HG02840 (cell line): Measurements from ENCODE around the gene PRIM1.
"Not testable (repeated sequence)": the region's sequence is repeated elsewhere in the genome, so short reads cannot be mapped to it uniquely, and the experiment has no call there.

Source experiments
- ATAC-seq: cut with Tn5 transposase; IDR thresholded peaks from one replicate; pipeline ENCODE4 v1.9.1; 2021; ENCODE audit warnings: mild to moderate bottlenecking, moderate library complexity, moderate number of reproducible peaks; ENCODE audit not compliant: unreplicated experiment, low FRiP score

The PRIM1 gene

DNA sequence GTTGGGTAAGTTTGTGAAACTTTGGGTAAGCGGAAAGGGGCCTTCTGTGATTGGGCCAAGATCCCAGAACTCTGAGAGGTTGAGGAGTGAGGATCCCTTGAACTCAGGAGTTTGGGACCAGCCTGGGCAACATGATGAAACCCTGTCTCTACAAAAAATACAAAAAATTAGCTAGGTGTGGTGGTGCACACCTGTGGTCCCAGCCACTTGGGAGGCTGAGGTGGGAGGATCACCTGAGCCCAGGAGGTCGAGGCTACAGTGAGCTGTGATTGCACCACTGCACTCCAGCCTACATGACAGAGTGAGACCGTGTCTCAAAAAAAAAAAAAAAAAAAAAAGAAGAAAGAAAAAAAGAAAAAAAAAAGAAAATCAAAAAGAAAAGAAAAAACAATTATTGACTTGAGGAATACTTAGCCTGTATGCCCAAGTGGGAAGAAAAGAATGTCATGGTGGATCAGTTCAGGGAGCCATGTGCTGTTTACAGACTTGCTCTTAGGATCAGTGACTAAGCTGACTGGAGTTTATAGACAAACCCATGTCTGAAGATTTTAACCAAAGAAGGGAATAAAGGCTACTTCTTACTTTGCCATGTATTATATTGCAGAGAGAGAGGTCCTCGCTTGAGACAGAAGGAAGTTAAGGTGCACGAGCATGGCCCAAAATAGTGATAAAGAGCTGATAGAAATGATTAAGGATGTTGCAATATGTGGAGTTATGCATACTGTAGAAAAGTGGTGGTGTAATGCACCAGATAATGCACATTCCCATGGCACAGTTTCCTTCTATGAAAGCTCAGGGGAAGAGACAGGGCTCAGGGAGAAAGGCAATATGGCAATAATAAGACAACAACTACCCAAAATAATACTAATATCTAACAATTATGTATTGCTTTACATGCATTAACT, 11.9 kb upstream of the PRIM1 start:
- no peak for ATAC-seq

DNA sequence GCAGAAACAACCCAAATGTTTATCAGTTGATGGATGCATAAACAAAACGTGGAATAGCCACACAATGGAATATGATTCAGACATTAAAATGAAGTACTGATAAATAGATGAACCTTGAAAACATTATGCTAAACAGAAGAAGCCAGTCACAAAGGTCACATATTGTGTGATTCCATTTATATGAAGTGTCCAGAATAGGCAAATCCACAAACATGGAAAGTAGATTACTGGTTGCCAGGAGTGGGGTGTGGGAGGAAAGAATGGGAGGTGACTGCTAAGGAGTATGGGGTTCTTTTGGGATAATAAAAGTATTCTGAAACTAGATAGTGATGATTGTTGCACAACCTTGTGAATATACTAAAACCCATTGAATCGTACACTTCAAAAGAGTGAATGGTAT, 9.7 kb upstream of the PRIM1 start:
- no peak for ATAC-seq

DNA sequence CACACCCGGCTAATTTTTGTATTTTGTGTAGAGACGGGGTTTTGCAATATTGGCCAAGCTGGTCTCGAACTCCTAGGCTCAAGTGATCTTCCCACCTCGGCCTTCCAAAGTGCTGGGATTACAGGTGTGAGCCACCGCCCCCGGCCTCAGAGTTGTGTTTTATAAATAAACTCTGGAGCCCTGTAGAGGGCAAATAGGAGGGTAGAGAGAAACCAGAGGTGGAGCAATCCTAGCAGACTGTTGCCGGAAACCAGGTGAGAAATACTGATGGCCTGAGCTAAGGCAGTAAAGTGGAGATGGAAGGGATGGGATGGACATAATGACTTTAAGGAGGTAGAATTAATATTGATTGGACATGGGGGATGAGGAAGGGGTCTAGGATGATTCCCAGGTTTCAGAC, 8.3 kb upstream of the PRIM1 start:
- ATAC-seq, result no peak

DNA sequence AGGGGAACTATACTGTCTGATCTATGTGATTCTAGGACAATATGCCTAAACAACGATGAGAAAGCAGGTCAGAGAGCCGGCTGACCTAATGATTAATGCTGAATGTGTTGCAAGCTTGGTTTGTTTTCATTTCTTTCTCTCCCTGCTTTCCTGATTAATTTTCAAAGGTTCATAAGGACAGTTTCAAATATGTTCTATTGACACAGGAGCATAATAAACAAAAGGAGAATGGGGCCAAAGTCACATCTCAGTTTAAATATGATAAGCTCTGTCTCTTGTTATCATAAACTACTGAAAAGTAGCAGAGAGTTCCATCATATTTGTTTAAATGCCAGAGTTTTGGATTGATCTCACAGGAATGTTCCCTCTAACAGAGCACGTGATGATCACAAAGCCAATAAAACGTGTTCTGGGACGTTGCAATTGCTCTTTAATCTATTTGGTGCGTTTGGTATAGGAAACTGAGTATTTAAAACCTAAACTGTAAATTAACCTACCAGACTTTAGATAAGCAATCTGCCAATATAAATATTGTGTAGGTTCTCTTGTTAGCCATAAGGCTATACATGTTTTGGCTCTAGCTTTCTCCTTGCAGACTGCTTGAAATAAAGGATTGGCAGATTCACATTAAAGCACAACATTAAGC, 7.3 kb upstream of the PRIM1 start:
- no peak for ATAC-seq

DNA sequence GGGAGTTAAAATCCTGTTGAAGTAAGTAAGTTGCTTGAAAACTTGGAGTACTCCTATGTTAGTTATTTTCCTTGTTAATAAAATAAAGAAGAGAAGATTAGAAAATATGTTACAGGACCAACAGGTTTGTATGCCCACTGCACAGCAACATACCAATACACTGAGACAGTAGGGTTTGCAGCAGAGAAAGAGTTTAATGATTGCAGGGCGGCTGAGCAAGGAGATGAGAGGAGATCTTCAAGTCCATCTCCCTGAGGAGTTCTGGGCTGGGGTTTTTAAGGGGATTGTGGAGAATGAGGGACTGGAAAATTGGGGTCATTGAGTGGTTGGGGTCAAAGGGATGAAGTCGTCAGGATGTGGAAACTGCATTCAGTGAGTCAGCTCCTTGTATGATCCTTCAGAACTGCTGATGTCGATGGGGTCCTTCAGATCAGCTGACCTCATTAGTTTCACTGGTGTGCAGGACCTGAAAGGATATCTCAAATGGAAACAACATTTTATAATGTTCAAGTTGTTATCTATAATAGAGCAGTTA, 6.7 kb upstream of the PRIM1 start:
- ATAC-seq, result no peak

DNA sequence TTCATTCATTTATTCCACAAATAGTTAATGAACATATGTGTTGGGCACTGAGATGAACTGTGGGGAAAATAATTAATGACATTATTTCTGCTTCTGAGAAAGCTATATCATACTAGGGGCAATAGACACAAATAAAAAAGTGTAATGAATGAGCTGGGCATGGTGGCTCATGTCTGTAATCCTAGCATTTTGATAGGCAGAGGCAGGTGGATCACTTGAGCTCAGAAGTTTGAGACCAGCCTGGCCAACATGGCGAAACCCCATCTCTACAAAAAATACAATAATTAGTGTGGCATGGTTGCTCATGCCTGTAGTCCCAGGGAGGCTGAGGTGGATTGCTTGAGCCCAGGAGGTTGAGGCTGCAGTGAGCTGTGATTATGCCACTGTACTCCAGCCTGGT, 5.8 kb upstream of the PRIM1 start:
- not testable (repeated sequence) for ATAC-seq

DNA sequence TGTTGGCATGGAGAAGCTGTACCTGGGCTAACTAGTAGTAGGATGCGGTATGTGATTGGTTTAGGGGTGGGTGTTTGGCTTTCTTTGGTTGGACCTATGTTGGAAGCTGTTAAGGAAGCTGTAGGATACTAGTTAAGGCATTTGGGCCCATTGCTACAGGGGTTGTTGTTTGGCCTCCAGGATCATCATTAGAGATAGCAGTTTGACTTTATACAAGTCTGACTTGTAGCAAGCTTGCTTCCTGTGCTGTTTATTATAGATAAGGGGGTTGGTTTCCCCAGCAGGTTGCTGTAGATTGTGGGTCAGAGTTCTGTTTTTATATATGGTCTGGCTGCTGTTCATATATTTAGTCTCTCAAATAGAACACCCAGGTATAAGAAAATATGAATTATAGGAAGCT, 1.4 kb upstream of the PRIM1 start:
- ATAC-seq, result no peak

DNA sequence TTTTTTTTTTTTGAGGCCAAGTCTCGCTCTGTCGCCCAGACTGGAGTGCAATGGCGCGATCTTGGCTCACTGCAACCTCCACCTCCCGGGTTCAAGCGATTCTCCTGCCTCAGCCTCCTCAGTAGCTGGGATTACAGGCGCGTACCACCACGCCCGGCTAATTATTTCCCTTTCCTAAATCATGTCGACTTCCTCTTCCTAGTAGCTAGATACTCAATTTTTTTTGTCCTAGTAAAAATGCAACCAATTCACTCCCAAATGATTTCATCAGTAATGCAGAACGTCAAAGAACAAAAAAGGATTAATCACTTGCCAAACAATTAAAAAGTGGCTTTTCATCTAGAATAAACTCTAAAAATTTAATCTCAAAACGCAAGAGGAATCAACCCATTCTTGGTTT, 1.5 kb downstream of the PRIM1 start:
- ATAC-seq, result not testable (repeated sequence)

DNA sequence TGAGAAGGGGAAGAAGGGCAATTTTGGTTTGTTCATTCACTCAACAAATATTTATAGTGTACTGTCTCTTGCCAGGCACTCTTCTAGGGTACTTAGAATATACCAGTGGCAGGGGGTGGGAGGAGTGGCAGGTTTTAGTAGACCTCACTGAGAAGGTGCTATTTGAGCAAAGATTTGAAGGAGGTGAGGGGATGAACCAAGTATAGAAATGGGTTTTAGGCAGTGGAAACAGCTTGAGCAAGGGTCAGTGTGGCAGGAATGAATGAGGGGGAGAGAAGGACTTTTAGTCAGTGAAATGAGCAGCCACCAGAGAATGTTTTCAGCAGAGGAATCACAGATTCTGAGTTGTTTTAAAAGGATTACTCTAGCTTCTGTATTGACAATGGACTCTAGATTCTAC, 2.3 kb downstream of the PRIM1 start:
- ATAC-seq, result no peak

DNA sequence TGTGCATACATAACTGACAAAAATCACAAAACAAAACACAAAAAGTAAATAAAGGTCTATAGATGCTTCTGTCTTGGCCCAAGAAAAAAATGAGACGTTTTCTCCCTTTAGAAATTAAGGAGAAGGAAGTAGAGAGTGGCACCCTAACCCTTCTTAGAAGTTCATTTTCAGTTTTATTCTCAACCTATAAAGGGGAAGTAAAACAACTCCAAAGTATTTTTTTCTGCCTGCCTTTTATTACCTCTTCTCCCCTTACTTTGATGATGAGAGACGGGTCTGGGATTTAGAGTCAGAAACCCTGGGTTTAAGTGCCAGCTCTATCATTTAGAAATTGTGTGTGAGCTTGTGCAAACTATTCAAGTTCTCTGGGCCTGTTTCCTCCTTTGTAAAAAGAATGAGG, 2.8 kb downstream of the PRIM1 start:
- ATAC-seq, result no peak

DNA sequence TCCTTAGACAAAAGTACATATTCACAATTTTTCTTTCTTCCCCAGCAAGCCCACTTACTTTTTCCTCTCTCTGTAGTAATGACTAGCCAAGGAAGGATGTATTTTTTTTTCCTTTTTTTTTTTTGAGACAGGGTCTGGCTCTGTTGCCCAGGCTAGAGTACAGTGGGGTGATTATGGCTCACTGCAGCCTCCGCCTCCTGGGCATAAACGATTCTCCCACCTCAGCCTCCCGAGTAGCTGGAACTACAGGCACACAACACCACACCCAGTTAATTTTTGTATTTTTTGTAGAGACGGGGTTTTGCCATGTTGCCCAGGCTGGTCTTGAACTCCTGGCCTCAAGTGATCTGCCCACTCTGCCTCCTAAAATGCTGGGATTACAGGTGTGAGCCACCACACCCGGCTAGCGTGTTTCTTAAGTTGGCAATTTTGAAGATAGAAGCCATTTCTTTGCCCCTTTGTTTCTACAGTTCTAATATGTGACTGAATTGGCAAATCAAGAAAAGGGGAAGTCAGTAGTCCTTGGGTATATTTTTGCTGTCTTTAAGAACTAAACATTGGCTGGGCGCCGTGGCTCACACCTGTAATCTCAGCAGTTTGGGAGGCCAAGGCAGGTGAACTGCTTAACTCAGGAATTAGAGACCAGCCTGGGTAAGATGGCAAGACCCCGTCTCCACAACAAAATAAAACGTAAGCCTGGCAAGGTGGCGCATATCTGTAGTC, 23.8 kb downstream of the PRIM1 start:
- no peak for ATAC-seq

DNA sequence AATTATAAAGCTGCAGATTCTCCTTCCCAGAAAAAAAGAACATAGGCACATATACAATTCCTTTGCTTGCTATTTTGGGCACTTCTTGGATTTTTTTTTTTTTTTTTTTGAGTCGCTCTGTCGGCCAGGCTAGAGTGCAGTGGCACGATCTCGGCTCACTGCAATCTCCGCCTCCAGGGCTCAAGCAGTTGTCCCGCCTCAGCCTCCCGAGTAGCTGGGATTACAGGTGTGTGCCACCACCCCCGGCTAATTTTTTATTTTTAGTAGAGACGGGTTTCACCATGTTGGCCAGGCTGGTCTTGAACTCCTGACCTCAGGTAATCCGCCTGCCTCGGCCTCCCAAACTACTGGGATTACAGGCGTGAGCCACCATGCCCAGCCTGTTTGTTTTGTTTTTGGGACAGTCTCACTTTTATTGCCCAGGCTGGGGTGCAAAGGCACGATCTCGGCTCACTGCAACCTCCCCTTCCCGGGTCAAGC, 25.9 kb downstream of the PRIM1 start:
- not testable (repeated sequence) for ATAC-seq

DNA sequence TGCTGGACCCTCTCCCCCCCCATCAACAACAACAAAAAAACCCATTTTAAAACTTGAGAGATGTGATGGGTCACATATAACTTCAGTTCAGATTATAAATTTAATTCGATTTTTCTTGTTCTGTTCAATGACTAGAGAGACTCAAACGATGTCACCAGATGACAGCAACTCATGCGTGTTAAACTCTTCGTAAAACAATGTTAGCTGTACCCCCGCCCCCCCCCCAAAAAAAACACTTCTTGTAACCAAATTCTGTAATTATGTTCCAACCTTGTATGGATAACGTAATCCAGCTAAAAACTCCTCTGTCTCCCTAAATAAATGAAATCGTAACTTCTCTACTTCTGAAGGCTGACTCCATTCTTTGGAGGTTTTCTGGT, 26.4 kb downstream of the PRIM1 start:
- ATAC-seq, result no peak

DNA sequence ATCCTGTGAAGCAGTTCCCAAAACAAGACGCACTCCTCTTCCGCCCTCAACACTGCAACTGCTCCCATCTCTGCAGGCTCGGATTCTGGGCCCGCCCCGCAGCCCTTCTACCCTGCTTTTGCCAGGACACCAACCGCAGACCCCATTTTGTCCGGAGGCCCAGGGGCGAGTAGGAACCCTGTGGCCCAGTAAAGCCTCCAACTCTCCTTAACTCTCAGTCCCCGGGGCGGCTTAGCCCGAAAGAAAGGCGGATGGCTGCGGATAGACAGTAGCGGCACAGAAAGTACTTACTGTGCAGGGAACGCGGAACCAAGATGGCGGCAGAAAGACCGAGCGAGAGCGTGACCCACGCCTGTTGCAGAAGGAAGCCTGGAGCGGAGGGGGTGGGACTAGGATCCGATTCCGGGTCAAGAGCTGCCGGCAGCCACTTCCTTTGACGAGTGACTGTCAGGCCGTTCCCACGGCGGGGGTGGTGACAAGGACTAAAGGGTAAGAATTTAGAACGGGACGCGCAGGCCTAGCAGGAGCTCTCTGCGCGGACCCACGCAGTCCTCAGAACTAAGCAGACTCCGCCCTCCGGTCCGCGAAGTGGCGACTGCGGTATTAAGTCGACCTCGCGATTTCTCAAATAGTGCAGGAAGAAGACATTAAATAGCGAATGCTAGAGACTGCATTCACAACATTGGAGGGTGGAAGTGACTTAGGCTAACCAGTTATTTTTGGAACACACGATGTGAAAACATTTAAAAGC, 27.0 kb downstream of the PRIM1 start, which contains the start of gene NACA:
NACA (minus strand) TSS at position 328 of the 751 bp plus-strand sequence. CDS start 778 bp downstream, outside the sequence.
- peak; percentile 93 for ATAC-seq

DNA sequence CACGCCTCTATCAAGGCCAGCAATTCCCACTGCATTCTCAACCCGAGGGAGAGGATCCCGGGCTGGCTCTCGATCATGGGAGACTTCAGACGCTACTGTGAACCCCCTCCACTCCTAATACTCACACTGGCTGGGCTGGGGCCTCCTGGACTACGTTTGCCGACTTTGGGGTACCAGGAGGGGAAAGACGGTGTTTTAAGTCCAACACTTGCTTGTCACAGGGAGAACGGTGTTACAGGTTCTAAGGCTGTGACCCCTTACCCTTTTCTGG, 27.5 kb downstream of the PRIM1 start:
- ATAC-seq, result no peak

DNA sequence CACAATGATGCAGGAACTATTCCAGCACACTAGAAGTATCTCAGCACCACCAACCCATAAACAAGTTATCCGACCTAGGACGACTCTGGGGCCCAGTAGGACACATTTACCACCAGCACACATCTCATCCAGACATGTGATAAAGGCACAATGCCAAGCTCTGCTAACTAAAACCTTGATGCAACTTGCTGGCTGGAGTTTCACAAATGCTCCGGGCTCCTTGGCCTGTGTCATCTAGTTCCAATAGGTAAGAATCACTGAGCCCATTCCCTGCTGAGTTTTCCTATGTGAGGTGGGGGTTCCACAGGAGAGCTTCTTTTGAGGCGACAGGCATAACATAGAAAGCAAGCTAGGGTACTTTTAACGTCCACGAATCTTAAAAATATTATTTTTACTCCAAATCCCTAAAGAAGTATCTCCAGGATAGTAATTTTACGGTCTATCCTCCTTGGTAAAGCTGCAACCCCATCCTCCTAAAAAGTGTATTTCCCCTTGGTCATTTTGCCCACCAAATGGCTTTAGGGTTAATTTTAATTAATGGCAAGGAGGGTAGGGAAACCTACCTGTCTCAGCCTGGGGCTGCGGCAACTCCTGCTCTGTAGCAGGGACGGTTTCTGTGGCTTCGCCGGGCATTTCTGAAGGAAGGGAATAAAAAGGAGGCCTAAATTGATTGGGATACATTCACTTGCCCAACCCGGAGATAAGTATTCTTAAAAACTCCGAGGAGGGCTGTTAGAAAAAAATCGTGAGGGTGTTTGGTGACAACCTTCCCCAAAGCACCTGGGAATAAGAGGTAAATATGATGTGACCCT, 28.0 kb downstream of the PRIM1 start:
- ATAC-seq, result no peak

DNA sequence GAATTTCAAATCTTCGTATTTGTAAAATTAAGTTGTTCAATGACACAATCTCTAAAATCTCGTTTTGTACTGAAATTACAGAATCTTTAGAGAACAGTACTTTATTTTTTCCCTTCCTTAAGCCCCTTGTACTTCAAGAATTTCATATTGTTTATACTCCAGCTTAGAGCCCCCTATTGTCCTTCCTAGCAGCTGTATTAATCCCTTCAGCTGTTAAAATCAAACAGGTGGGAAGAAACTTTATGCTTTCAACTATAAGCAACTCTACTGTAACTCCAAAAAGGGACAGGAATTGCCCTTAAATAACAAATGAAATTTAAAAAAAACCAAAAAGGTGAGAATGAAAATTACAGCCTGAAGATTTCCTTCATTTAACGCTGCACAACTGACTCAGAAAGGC, 28.8 kb downstream of the PRIM1 start:
- ATAC-seq, result no peak

DNA sequence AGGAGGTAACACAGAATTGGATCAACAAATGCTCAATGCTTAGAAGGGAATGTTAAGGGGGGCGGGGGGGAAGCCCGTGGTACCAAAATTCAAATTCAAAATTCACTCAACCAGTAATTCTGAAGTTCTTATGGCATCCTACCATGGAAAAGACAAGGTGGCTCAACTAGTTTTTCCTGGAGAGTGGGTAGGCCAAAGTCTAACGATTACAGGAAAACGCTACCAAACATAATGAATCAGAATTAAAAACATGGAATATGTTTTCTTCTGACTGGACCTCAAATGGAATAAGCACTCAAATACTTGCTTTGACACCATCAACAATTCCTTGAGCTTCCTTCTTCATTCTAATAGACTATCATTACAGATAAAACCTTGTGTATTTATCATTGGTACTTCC, 29.3 kb downstream of the PRIM1 start:
- no peak for ATAC-seq

DNA sequence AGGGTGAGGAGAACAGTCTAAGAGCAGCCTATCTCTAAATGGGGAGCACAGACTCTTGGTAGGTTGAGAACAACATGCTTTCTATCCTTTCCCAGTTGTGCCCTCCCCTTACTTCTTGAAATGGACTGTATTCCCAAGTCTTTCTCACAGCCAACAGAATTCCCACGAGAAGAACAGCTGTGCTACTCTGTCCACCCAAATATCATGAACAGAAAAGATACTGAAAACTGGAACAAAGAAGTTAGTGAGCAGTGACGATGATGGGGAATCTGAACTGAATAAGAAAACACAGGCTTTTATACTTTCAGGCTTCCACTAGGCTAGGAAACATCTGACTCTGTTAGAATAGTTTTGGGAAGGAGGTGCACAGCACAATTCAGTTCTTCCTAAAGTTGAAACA, 30.4 kb downstream of the PRIM1 start:
- no peak for ATAC-seq

DNA sequence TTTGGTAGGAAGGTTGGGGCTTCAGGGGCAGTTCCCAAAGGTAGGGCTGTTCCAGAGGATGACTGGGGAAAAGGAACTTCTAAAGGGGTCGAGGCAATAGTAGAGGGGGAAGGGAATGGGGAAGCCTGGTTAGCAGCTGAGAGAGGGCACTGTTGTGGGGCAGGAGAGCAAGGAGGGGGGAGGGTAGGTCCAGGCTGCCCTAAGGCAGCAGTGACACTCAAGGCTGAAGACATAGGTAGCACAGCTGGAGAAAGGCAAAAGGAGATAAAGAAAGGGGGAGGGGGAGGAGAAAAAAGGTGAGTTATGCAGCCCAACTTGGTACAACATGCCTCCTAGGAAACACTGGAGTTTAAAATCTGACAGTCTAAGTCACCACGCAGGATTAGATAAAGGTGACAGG, 30.9 kb downstream of the PRIM1 start:
- ATAC-seq, result no peak
